Liver (tissue), 9 donors: Measurements from ENCODE around the gene FUNDC2. TPM values are rescaled to one million over a fixed set of nuclear protein-coding genes. Genes with fewer than 3 reads are reported as not detected.

Experiments used
- DNase-seq: peaks from one replicate; pipeline ENCODE4 v3.0.0-alpha.2; 2017; ENCODE audit warnings: low spot score
- H3K27ac ChIP-seq, 2 donors: one replicate each; pipeline ENCODE4 v1.7.0; 2013; ENCODE audit warnings: inconsistent platforms in 2 of 2, low read length in 2 of 2, control low read depth in 1 of 2, low read depth in 1 of 2, mild to moderate bottlenecking in 1 of 2
- H3K27me3 ChIP-seq, 4 donors: one replicate each; pipeline versions ENCODE4 v1.6.1 to v1.7.0; 2013; ENCODE audit warnings: low read length in 3 of 4, inconsistent platforms in 1 of 4, mild to moderate bottlenecking in 1 of 4, moderate library complexity in 1 of 4; ENCODE audit not compliant: control insufficient read depth in 4 of 4, insufficient read depth in 4 of 4
- H3K36me3 ChIP-seq, 4 donors: one replicate each; pipeline versions ENCODE4 v1.6.1 to v1.7.0; 2013; ENCODE audit warnings: low read length in 3 of 4, mild to moderate bottlenecking in 3 of 4, low read depth in 1 of 4, moderate library complexity in 1 of 4; ENCODE audit not compliant: control insufficient read depth in 4 of 4, insufficient read depth in 3 of 4
- H3K4me1 ChIP-seq, 4 donors: one replicate each; pipeline versions ENCODE4 v1.6.1 to v1.7.0; 2013; ENCODE audit warnings: low read length in 3 of 4, mild to moderate bottlenecking in 3 of 4, moderate library complexity in 1 of 4; ENCODE audit not compliant: control insufficient read depth in 4 of 4, insufficient read depth in 4 of 4
- H3K4me3 ChIP-seq, 3 donors: one replicate each; pipeline versions ENCODE4 v1.6.1 to v1.7.0; 2013; ENCODE audit warnings: low read length in 3 of 3, control low read depth in 1 of 3, low read depth in 1 of 3, mild to moderate bottlenecking in 1 of 3
- H3K9ac ChIP-seq, 2 donors: one replicate each; pipeline ENCODE4 v1.7.0; 2013; ENCODE audit warnings: low read length in 2 of 2, mild to moderate bottlenecking in 2 of 2, moderate library complexity in 2 of 2, control low read depth in 1 of 2, low read depth in 1 of 2
- H3K9me3 ChIP-seq, 4 donors: one replicate each; pipeline versions ENCODE4 v1.6.1 to v1.7.0; 2013; ENCODE audit warnings: low read length in 3 of 4; ENCODE audit not compliant: control insufficient read depth in 4 of 4
- HNF4G ChIP-seq: IDR thresholded peaks from 2 replicates; pipeline ENCODE4 v1.6.1; 2016; ENCODE audit warnings: antibody characterized with exemption
- JUND ChIP-seq, 2 donors: IDR thresholded peaks; 2 replicates each; pipeline ENCODE4 v1.6.1; 2016; ENCODE audit warnings: antibody characterized with exemption in 2 of 2
- RAD21 ChIP-seq, 2 donors: IDR thresholded peaks; 2 replicates each; pipeline ENCODE4 v1.6.1; 2016; ENCODE audit warnings: antibody characterized with exemption in 2 of 2, mild to moderate bottlenecking in 2 of 2
- RXRA ChIP-seq, 2 donors: IDR thresholded peaks; 2 replicates each; pipeline ENCODE4 v1.6.1; 2017 to 2018; ENCODE audit warnings: antibody characterized with exemption in 2 of 2, mild to moderate bottlenecking in 1 of 2
- SP1 ChIP-seq: IDR thresholded peaks from 2 replicates; pipeline ENCODE4 v1.6.1; 2018; ENCODE audit warnings: antibody characterized with exemption, mild to moderate bottlenecking
- TAF1 ChIP-seq: conservative IDR thresholded peaks from 2 replicates; pipeline ENCODE4 v1.6.1; 2016; ENCODE audit warnings: antibody characterized with exemption, mild to moderate bottlenecking
- YY1 ChIP-seq: IDR thresholded peaks from 2 replicates; pipeline ENCODE4 v1.6.1; 2016; ENCODE audit warnings: antibody characterized with exemption, mild to moderate bottlenecking
- WGBS: extraction: QIAGEN DNeasy Blood & Tissue Kit; methylation state at CpG from one replicate; pipeline ENCODE4 v1.1.7; 2013; 5-methylcytosine and 5-hydroxymethylcytosine counted together
- polyA plus RNA-seq, 2 donors: library from polyadenylated mRNA; stranded (reverse) in 1 of 2; unstranded in 1 of 2; fragments of 200-250 nt in 1 of 2; fragments of >200 nt in 1 of 2; fragmentation: Nextera tagmentation in 1 of 2; extraction: Ambion mirVana in 1 of 2; gene quantifications; one replicate each; pipeline versions ENCODE4 v1.2.1 to v1.2.3, GENCODE V29; 2013 to 2015
- total RNA-seq, 2 donors: library from RNA; depleted of rRNA; stranded (reverse); fragments of >200 nt; gene quantifications; one replicate each; pipeline ENCODE4 v1.2.3, GENCODE V29; 2014
- TF ChIP-seq, protein P1 (sequence below): IDR thresholded peaks from 2 replicates; pipeline ENCODE4 v1.6.1; 2016; ENCODE audit warnings: antibody characterized with exemption, mild to moderate bottlenecking
- TF ChIP-seq, protein P2 (sequence below): IDR thresholded peaks from 2 replicates; pipeline ENCODE4 v1.6.1; 2016; ENCODE audit warnings: antibody characterized with exemption
- TF ChIP-seq, protein P3 (sequence below): IDR thresholded peaks from 2 replicates; pipeline ENCODE4 v1.6.1; 2016; ENCODE audit warnings: antibody characterized with exemption
- TF ChIP-seq, protein P4 (sequence below): fragments of 150-350 bp; IDR thresholded peaks from 2 replicates; pipeline ENCODE4 v1.5.1; 2017; ENCODE audit warnings: improper control_type of control experiment, low read depth, low read length; ENCODE audit not compliant: missing input control
- donor health status: healthy.
- donor health status: healthy.
- donor health status: healthy.
- donor health status: healthy.
- donor health status: healthy.

FUNDC2 gene
- total and polyA plus RNA-seq, 4 donors: 19.4 to 79.8 (median 40.8) TPM

DNA sequence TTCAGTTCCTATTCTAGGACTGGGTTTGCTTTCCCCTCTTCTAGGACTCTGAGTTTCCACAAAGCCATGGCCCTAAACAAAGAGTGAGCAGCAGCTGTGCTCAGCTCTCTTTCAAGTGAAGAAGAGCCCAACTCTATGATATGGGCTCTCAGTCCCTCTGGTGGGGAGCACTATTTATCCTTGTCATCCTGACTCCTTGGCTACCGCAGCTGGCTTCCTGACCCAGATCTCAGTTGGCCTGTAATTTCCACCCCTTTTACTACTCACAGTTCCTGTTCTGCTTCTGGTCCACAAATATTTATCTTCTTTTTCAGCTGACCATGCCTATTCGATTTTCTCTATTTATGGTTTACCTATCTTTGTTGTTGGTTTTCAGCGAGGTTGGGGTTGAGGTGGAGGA, 37.9 kb upstream of the FUNDC2 start (continued):
- TF ChIP-seq, protein P1, sequence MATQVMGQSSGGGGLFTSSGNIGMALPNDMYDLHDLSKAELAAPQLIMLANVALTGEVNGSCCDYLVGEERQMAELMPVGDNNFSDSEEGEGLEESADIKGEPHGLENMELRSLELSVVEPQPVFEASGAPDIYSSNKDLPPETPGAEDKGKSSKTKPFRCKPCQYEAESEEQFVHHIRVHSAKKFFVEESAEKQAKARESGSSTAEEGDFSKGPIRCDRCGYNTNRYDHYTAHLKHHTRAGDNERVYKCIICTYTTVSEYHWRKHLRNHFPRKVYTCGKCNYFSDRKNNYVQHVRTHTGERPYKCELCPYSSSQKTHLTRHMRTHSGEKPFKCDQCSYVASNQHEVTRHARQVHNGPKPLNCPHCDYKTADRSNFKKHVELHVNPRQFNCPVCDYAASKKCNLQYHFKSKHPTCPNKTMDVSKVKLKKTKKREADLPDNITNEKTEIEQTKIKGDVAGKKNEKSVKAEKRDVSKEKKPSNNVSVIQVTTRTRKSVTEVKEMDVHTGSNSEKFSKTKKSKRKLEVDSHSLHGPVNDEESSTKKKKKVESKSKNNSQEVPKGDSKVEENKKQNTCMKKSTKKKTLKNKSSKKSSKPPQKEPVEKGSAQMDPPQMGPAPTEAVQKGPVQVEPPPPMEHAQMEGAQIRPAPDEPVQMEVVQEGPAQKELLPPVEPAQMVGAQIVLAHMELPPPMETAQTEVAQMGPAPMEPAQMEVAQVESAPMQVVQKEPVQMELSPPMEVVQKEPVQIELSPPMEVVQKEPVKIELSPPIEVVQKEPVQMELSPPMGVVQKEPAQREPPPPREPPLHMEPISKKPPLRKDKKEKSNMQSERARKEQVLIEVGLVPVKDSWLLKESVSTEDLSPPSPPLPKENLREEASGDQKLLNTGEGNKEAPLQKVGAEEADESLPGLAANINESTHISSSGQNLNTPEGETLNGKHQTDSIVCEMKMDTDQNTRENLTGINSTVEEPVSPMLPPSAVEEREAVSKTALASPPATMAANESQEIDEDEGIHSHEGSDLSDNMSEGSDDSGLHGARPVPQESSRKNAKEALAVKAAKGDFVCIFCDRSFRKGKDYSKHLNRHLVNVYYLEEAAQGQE: peak; percentile 46

DNA sequence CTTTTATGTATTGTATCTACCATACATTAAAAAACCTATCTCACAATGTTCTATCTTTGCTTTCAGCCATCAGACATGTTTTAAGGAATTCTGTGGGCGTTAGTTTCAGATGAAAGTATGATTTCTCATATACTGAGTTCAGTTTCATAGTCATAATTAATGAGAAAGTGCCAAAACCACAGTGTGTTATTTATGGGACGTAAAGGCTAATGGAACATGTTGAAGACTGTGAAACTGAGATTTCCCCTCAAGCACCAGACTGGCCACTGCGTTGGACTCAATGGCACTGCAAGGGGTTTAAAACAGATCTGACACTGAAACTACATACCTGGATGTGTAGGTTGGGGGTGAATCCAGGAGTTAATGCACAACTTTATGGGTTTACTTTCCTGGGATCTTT, 36.1 kb upstream of the FUNDC2 start:
- DNase-seq: no peak
- Histone ChIP-seq H3K36me3 (no peaks in the 10 kb centered on the region), H3K4me3 (no peak overlapping the region), H3K9ac (no peak overlapping the region), H3K27ac (no peak overlapping the region), H3K4me1 (peaks cover 0 to 15% (median 12%) of the 10 kb centered on the region in 4 donors), H3K27me3 (no peaks in the 10 kb centered on the region), H3K9me3 (no peaks in the 10 kb centered on the region)
- 89% methylated on average over 3 of the region's 3 CpGs for WGBS
- TF ChIP-seq, protein P1: no peak
- TF ChIP-seq SP1 (no peak), JUND (IDR thresholded peaks at IDR 0.05) (no peak)

DNA sequence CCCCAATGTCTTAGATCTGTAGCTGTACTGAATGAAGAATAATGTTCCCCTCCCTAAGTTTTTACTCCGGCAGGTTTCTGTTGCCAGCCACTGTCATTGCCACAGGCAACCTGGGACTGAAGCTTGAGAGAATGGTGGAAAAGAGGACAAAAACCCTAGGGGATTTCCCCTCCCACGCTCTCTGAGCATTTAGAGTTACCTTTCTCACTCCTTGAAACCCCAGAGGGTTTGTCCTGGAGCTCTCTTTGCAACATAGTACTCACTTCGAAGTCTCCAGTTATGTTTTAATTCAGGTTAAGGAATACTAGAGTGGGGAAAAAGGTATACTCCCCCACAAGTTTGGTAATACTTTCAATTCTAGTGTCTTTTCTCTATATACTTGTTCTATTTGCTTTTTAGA, 35.6 kb upstream of the FUNDC2 start:
- DNase-seq: no peak
- 90% methylated on average over 3 of the region's 3 CpGs for WGBS
- H3K9ac ChIP-seq: no peak overlapping the region
- no peak overlapping the region for H3K4me3 ChIP-seq
- no peaks in the 10 kb centered on the region for H3K27me3 ChIP-seq
- H3K36me3 ChIP-seq: no peaks in the 10 kb centered on the region
- no peaks in the 10 kb centered on the region for H3K9me3 ChIP-seq
- peaks cover 0 to 15% (median 12%) of the 10 kb centered on the region in 4 donors for H3K4me1 ChIP-seq
- no peak overlapping the region for H3K27ac ChIP-seq
- TF ChIP-seq, protein P2, sequence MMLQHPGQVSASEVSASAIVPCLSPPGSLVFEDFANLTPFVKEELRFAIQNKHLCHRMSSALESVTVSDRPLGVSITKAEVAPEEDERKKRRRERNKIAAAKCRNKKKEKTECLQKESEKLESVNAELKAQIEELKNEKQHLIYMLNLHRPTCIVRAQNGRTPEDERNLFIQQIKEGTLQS: no peak
- TF ChIP-seq RAD21 (IDR thresholded peaks at IDR 0.05) (no peak), YY1 (no peak), HNF4G (no peak), TAF1 (no peak), RXRA (IDR thresholded peaks at IDR 0.05) (no peak), JUND (IDR thresholded peaks at IDR 0.05) (no peak)
- TF ChIP-seq, protein P3, sequence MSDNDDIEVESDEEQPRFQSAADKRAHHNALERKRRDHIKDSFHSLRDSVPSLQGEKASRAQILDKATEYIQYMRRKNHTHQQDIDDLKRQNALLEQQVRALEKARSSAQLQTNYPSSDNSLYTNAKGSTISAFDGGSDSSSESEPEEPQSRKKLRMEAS: no peak
- TF ChIP-seq, protein P4, sequence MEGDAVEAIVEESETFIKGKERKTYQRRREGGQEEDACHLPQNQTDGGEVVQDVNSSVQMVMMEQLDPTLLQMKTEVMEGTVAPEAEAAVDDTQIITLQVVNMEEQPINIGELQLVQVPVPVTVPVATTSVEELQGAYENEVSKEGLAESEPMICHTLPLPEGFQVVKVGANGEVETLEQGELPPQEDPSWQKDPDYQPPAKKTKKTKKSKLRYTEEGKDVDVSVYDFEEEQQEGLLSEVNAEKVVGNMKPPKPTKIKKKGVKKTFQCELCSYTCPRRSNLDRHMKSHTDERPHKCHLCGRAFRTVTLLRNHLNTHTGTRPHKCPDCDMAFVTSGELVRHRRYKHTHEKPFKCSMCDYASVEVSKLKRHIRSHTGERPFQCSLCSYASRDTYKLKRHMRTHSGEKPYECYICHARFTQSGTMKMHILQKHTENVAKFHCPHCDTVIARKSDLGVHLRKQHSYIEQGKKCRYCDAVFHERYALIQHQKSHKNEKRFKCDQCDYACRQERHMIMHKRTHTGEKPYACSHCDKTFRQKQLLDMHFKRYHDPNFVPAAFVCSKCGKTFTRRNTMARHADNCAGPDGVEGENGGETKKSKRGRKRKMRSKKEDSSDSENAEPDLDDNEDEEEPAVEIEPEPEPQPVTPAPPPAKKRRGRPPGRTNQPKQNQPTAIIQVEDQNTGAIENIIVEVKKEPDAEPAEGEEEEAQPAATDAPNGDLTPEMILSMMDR: no peak
